Astrocyte (in vitro differentiated cells and primary cell): ENCODE data around the gene TOR4A. TPM values are rescaled to one million over a fixed set of nuclear protein-coding genes. Genes with fewer than 3 reads are reported as not detected.

Source experiments
- DNase-seq: peaks from one replicate; pipeline ENCODE4 v3.0.0-alpha.2; 2010; ENCODE audit warnings: low read depth
- FAIRE-seq: peaks from 2 replicates; lab custom pipeline; 2011; peaks lifted over from hg19 to GRCh38; lab: Jason Lieb, UNC
- H2AFZ ChIP-seq: 2 replicates; pipeline ENCODE4 v1.6.0; 2012; ENCODE audit warnings: low read depth, low read length, inconsistent platforms
- H3K27ac ChIP-seq: 2 replicates; pipeline ENCODE4 v1.5.1; 2011; ENCODE audit warnings: low read depth, low read length, inconsistent platforms
- H3K27me3 ChIP-seq: 2 replicates; pipeline ENCODE4 v1.6.0; 2011; ENCODE audit warnings: low read length, inconsistent platforms; ENCODE audit not compliant: insufficient read depth
- H3K36me3 ChIP-seq: 2 replicates; pipeline ENCODE4 v1.5.1; 2011; ENCODE audit warnings: low read length, inconsistent platforms; ENCODE audit not compliant: insufficient read depth
- H3K4me1 ChIP-seq: 2 replicates; pipeline ENCODE4 v1.5.1; 2011; ENCODE audit warnings: low read length, inconsistent platforms; ENCODE audit not compliant: insufficient read depth
- H3K4me2 ChIP-seq: 2 replicates; pipeline ENCODE4 v1.6.0; 2012; ENCODE audit warnings: low read length, inconsistent platforms
- H3K4me3 ChIP-seq: 2 replicates; pipeline ENCODE4 v1.5.1; 2011; ENCODE audit warnings: low read depth, mild to moderate bottlenecking, low read length, inconsistent platforms; ENCODE audit not compliant: insufficient read depth
- H3K79me2 ChIP-seq: 2 replicates; pipeline ENCODE4 v1.6.0; 2012; ENCODE audit warnings: mild to moderate bottlenecking, low read length, inconsistent platforms; ENCODE audit not compliant: insufficient read depth
- H3K9ac ChIP-seq: 2 replicates; pipeline ENCODE4 v1.6.0; 2012; ENCODE audit warnings: mild to moderate bottlenecking, low read length, inconsistent platforms
- H3K9me3 ChIP-seq: 2 replicates; pipeline ENCODE4 v1.5.1; 2012; ENCODE audit warnings: low read depth, mild to moderate bottlenecking, low read length, inconsistent platforms; ENCODE audit not compliant: insufficient read depth
- H4K20me1 ChIP-seq: 2 replicates; pipeline ENCODE4 v1.6.0; 2012; ENCODE audit warnings: low read length, inconsistent platforms; ENCODE audit not compliant: insufficient read depth
- H3K27ac Mint-ChIP-seq: one replicate; pipeline ENCODE4 v1.8.0; 2021; ENCODE audit warnings: mild to moderate bottlenecking, mixed read lengths; ENCODE audit not compliant: unreplicated experiment
- H3K27me3 Mint-ChIP-seq: one replicate; pipeline ENCODE4 v1.8.0; 2021; ENCODE audit warnings: low read depth, mixed read lengths; ENCODE audit not compliant: unreplicated experiment
- H3K36me3 Mint-ChIP-seq: one replicate; pipeline ENCODE4 v1.8.0; 2021; ENCODE audit warnings: low read depth, mixed read lengths; ENCODE audit not compliant: unreplicated experiment
- H3K4me1 Mint-ChIP-seq: one replicate; pipeline ENCODE4 v1.8.0; 2021; ENCODE audit warnings: low read depth, mixed read lengths; ENCODE audit not compliant: unreplicated experiment
- H3K4me3 Mint-ChIP-seq: one replicate; pipeline ENCODE4 v1.8.0; 2021; ENCODE audit warnings: mild to moderate bottlenecking, moderate library complexity, mixed read lengths; ENCODE audit not compliant: unreplicated experiment
- H3K9me3 Mint-ChIP-seq: one replicate; pipeline ENCODE4 v1.8.0; 2021; ENCODE audit warnings: mild to moderate bottlenecking, mixed read lengths; ENCODE audit not compliant: unreplicated experiment
- EZH2 ChIP-seq: IDR thresholded peaks from 2 replicates; pipeline ENCODE4 v1.6.1; 2012; ENCODE audit warnings: mild to moderate bottlenecking, low read length, inconsistent platforms; ENCODE audit not compliant: insufficient read depth
- total RNA-seq: library from RNA; stranded (reverse); gene quantifications from 2 replicates; pipeline ENCODE4 v1.2.1, GENCODE V29; 2021
- TF ChIP-seq, protein P1 (sequence below): IDR thresholded peaks from 2 replicates; pipeline ENCODE4 v1.5.1; 2011; ENCODE audit warnings: low read depth, mild to moderate bottlenecking, inconsistent platforms, low read length, moderate library complexity; ENCODE audit not compliant: insufficient read depth

The TOR4A gene
- total RNA-seq, 1 donor from 2014 or later: 11.8 TPM

DNA sequence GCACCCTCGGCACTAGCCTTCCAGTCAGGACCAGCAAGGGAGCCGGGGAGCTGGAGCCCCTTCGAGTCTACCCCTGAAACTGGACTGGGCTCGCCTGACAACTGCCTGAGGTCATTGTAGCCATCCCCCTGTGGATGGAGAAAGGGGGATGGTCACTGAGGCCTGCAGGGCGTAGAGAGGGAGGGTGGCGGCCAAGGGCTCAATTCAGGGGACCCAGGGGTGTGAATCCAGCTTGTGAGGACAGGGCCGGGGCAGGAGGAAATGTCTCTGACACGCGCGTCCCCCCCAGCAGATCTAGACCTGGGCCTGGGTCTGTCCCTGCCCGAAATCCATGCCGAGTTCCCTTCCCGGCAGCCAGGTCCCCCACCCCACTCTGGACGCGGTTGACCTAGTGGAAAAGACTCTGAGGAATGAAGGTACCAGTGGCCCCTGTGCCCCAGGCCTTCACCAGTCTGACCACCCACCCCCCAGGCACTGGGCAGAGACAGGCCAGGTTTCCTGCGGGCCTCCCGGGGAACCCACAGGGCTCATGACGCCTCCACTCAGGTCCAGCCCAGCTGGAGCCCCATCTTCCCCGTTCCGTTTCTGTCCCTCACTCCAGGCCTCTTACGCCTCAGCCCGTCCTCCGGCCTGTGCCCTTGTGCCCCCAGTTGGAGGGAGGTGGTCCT lies 46.0 kb upstream of the TOR4A start:
- Mint-ChIP-seq H3K27ac (no peak overlapping the region), H3K36me3 (no peaks in the 10 kb centered on the region), H3K4me3 (no peak overlapping the region), H3K9me3 (no peaks in the 10 kb centered on the region), H3K27me3 (no peaks in the 10 kb centered on the region), H3K4me1 (no peaks in the 10 kb centered on the region)
- no peaks in the 10 kb centered on the region for H3K36me3 ChIP-seq
- no peaks in the 10 kb centered on the region for H3K9me3 ChIP-seq
- peaks cover 11% of the 10 kb centered on the region for H3K4me1 ChIP-seq
- FAIRE-seq (no peak), DNase-seq (no peak)
- no peak overlapping the region for H2AFZ ChIP-seq
- no peak overlapping the region for H3K4me3 ChIP-seq
- no peaks in the 10 kb centered on the region for H3K79me2 ChIP-seq
- no peaks in the 10 kb centered on the region for H3K27me3 ChIP-seq
- H4K20me1 ChIP-seq: no peaks in the 10 kb centered on the region
- H3K4me2 ChIP-seq: no peak overlapping the region
- no peak overlapping the region for H3K9ac ChIP-seq
- TF ChIP-seq, protein P1, sequence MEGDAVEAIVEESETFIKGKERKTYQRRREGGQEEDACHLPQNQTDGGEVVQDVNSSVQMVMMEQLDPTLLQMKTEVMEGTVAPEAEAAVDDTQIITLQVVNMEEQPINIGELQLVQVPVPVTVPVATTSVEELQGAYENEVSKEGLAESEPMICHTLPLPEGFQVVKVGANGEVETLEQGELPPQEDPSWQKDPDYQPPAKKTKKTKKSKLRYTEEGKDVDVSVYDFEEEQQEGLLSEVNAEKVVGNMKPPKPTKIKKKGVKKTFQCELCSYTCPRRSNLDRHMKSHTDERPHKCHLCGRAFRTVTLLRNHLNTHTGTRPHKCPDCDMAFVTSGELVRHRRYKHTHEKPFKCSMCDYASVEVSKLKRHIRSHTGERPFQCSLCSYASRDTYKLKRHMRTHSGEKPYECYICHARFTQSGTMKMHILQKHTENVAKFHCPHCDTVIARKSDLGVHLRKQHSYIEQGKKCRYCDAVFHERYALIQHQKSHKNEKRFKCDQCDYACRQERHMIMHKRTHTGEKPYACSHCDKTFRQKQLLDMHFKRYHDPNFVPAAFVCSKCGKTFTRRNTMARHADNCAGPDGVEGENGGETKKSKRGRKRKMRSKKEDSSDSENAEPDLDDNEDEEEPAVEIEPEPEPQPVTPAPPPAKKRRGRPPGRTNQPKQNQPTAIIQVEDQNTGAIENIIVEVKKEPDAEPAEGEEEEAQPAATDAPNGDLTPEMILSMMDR: no peak
- TF ChIP-seq EZH2: no peak
- no peak overlapping the region for H3K27ac ChIP-seq

DNA sequence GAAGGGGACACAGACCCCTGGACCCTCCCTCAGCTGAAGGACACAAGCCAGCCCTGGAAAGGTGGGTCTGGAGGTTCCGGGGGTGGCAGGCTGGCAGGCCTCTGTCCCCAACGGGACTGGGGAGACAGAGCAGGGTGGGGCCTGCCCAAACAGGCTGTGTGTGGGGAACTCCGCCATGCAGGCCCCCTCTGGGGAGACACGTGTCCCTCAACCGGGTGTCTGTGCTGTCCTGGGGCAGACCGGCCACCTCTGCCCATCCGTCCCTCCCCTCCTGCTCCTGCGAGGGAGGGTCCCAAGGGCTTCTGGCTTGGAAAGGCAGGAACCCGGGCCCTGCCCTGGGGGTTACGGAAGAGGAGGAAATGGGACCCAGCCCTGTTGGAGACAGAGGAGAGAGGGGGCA lies 45.4 kb upstream of the TOR4A start:
- H3K4me3 Mint-ChIP-seq: no peak overlapping the region
- Histone ChIP-seq H3K36me3 (no peaks in the 10 kb centered on the region), H3K27ac (no peak overlapping the region), H4K20me1 (peaks cover 4% of the 10 kb centered on the region), H2AFZ (no peak overlapping the region), H3K4me2 (no peak overlapping the region), H3K9me3 (no peaks in the 10 kb centered on the region), H3K27me3 (no peaks in the 10 kb centered on the region), H3K4me3 (no peak overlapping the region), H3K4me1 (peaks cover 6% of the 10 kb centered on the region), H3K79me2 (no peaks in the 10 kb centered on the region), H3K9ac (no peak overlapping the region)
- no peaks in the 10 kb centered on the region for H3K4me1 Mint-ChIP-seq
- no peak overlapping the region for H3K27ac Mint-ChIP-seq
- TF ChIP-seq, protein P1: no peak
- TF ChIP-seq EZH2: no peak
- H3K9me3 Mint-ChIP-seq: no peaks in the 10 kb centered on the region
- DNase-seq (no peak), FAIRE-seq (no peak)
- no peaks in the 10 kb centered on the region for H3K27me3 Mint-ChIP-seq
- no peaks in the 10 kb centered on the region for H3K36me3 Mint-ChIP-seq

- no peaks in the 10 kb centered on the region for H3K9me3 Mint-ChIP-seq
- Histone ChIP-seq H3K36me3 (no peaks in the 10 kb centered on the region), H3K9ac (no peak overlapping the region), H3K9me3 (no peaks in the 10 kb centered on the region), H3K4me1 (peaks cover 2% of the 10 kb centered on the region), H3K4me2 (no peak overlapping the region), H2AFZ (no peak overlapping the region), H3K27ac (no peak overlapping the region), H3K79me2 (no peaks in the 10 kb centered on the region), H3K4me3 (no peak overlapping the region), H3K27me3 (no peaks in the 10 kb centered on the region), H4K20me1 (peaks cover 8% of the 10 kb centered on the region)
- FAIRE-seq (no peak), DNase-seq (no peak)
- H3K27ac Mint-ChIP-seq: no peak overlapping the region
- H3K4me3 Mint-ChIP-seq: no peak overlapping the region
- no peaks in the 10 kb centered on the region for H3K27me3 Mint-ChIP-seq
- H3K36me3 Mint-ChIP-seq: no peaks in the 10 kb centered on the region
- TF ChIP-seq EZH2: no peak
- TF ChIP-seq, protein P1: no peak
- no peaks in the 10 kb centered on the region for H3K4me1 Mint-ChIP-seq
Measured at GRCh38 chr9:137232510-137232909, 45.0 kb upstream of the TOR4A start.
